AML-193 (cell line): ENCODE results near the gene GDF7.

ENCODE experiments used
- DNase-seq, 2 experiments: peaks; one replicate each; lab custom pipeline; 2025; lab: John Stamatoyannopoulos, UW

Gene GDF7

DNA sequence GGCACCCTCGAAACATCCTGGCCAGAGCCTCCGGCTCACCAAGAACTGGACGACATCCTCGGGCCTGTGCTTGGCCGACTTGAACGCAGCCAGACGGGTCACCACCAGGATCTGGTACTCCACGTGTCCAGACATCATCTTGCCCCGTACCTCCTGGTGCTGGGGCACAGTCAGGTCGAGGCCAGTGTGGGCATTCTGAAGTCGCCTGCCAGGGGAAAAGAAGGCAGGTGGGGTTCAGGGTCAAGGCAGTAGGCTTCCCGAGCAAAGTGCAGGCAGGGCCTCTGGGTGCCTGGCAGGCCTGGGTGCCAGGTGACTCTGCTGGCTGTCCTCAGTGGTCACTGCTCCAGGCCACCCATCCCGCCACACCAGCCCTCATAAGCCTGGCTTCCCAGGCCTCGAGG is 21.6 kb upstream of the GDF7 start:
- DNase-seq, result no peak

DNA sequence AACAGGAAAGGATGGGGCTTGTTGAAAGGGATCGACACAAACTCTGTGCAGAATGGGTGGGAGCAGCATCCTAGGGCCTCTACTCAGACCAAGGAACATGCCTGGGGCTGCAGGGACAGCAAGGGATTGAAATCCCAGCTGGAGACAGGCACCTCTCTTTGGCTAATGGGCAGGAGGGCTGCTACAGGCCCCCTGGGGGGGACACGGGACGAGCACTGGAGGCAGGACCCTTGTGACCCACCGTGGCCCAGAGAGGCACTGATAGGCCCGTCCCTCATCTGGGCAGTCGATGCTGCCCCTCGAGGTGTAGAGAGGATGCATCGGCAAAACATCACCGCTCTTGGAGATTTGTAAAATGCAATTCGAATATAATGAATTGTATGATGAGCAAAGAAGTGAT is 21.2 kb upstream of the GDF7 start:
- no peak for DNase-seq

DNA sequence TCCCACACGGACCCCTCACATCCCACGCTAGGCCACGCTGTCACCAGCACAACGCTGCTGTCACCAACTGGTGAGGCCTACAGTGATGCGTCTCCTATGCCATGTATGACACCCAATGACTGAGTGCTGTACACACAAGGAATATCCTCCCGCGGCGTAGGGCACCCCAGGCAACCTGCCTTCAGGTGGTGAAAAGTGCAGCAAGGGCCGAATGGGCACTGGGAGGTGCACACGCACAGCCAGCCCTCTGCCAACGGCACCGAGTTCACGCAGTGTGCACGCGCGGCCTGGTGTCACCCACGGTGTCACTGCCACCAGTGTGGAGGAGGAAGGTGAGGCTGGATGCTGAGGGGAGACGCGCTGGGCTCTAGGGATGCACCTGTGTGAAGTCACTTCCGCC is 20.5 kb upstream of the GDF7 start:
- DNase-seq, result no peak

DNA sequence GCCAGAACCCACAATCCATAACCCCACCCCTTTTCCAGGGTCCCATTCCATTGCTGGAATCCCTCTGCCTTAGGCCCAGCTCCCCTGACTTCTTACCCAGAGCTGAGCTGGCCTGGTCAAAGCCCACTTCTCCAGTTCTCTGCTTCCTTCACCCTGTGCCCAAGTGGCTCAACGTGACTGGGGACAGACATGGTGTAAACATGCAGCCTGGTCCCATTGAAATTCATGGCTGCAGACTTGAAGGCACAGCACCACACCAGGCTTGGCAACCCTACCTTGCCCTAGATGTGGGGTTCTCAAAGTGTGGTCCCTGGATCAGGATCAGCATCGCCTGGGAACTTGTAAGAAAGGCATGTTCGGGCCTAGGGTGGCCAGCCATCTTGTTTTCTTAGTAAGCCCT is 19.7 kb upstream of the GDF7 start:
- DNase-seq, result no peak

DNA sequence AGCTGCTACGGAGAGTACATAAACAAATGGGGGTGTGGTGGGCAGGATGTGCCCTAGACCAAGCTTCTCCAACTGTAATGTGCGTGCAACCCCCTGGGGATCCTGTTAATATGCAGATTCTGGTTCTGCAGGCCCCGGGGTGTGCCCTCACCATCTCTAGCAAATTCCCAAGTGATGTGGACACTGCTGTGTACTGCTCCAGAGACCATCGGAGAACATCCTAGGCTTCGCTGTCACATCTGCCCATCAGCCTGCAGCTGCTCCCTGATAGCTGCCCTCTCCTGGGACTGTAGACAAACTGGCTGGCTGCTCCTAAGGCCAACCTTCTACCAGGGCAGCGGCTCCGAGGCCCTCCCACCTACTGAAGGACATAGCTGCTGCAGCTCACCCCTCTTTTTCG is 19.2 kb upstream of the GDF7 start:
- DNase-seq, result no peak

DNA sequence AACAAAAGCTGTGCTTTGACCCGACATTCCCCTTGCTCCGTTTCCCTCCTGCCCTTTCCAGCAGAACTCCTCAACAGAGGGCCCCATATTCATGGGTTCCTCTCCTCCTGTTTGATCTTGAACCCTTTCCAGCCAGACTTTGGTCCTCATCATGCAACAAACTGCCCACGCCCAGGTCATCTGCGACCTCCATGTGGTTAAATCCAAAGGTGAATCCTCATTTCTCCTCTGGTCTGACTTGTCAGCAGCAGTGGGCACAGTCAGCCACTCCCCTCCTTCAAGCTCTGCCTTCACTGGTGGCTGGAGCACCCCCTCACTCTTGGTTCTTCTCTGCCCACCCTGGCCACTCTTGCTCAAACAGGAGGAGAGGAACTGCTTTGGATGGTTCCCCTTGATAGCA is 18.7 kb upstream of the GDF7 start:
- no peak for DNase-seq

DNA sequence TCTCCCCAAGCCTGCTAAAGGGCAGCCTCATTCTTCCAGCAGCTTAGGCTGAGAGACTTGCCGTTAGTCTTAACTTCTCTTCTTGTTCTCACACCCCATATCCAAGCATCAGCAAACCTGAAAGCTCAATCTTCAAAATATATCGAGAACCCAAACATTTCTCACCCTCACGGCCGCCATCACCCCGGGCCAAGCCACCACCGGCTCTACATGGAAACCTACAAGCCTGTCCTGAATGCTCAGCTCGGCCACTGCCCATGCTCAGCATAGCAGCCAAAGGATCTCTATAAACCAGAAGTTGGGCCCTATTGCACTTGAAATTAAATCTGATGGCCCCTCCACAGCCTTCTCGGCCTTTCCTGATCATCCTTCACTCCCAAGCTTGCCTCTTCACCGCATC is 18.1 kb upstream of the GDF7 start:
- DNase-seq, result no peak

DNA sequence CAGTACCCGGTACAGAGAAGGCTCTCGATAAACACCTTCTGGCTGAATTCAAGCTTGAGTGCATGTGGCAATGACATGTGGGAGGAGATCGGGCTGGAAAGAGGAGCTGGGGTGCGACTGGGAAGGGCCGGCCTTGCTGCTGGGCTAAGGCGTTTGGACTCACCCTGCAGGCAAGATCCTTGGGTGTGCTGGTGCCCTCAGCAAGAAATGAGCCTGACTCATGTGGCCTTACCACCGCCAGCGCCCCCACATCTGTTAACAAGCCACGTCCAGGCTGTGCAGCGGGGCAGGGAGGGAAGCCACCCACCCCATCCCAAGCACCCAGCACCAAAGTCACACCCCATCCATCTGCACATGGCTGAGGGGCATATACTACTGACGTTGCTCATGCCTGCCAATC is 17.4 kb upstream of the GDF7 start:
- DNase-seq, result no peak

DNA sequence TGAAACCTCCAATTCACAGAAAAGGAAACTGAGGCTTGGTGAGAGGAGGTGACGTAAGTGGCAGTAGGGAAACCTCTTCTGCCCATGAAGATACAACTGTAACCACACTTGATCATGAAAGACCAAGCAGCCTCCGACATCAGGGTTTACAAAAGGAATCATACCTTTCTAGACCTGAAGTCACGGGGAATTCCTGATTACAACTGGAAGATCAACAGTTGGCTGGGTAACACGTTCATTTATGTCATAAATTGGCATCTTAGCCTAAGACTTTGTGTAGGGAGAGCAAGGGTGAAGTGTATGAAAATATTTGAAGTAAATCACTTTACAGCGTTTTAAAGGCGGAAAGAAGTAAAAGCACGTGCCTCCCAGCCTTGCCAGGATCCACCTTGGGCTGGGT is 17.0 kb upstream of the GDF7 start:
- DNase-seq, result no peak

DNA sequence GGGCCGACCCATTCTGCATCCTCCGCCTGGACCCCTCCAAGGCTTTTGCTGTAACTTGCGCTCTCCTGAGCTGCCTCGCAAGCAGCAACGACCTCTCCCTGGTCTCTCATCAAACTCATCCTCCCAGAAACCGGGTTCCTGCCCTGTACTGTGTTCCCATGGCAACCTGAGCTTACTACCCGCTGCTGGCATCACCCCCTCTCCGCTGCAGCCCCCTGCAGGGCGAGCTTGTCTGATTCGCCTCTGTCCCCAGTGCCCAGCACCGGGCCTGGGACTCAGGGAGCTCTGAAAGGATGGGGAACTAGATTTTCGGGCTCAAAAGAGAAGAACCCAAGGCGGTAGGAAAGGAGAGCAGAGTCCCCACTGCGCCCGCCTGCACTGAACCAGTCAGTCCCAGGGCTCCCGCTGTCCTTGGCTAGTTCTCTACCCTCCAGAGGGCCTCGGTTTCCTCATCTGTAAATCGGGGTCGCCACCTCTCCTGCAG is 16.5 kb upstream of the GDF7 start:
- peak; percentile 11 to 23 for DNase-seq

DNA sequence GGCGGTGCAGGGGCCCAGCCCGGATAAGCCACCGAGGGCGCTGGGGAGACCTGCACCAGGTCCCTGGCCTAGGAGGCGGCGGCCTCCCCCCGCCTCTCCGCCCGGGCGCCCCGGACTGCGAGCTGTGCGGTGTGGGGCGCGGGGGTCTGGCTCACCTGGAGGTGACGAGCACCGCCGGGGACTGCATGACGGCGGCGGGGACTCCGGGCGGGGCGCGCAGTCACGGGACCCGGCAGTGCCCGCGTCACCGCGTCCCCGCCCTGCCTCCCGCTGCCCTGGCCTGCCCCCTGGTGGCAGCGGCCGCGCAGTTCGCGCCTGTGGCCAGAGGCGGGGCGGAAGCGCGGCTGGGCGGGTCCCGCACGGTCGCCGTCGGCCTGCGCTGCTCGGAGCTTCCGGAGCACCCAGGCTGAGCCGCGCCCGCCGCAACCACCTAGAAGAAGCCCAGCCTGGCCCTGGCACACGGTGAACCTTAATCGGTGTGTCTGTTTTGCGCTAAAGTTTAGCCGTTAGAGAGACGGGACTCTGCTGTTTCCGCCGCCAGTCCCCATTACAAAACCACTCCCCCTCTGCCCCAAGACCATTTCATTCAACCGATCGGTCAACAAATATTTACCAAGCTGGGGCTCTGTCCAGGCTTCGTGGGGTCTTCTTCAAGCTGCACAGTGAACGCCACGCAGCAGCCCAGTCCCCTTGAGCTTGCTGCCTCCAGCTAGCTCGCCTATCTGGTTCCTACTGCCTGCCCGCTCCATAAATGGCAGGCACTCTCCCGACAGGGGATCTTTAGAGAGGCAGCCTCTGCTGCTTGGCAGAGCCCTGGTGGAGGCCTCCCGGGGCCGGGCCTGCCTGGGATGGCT is 15.8 kb upstream of the GDF7 start, which contains the start of gene HS1BP3:
Gene HS1BP3 (minus strand): TSS at position 222 of the 854 bp plus-strand sequence. CDS start 35 bp downstream, at position 187.
- DNase-seq, result peak; percentile 62 to 73

DNA sequence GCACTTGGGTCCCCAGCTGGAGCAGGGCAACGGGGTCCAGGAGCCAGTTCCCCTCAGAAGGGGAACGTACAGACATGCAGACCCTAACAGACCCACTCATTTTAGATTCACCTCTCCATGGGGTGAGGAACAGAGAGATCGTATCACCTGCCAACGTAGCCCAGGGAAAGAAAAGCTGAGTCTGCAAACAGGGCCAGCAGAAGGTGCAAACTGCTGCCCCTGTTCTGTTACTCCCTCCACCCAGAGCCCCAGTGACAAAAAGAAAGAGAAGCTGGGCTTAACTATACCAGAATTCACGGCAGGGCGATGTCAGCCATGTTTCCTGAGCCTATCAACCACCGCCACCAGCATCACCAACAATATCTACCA is 15.2 kb upstream of the GDF7 start:
- DNase-seq, result no peak

DNA sequence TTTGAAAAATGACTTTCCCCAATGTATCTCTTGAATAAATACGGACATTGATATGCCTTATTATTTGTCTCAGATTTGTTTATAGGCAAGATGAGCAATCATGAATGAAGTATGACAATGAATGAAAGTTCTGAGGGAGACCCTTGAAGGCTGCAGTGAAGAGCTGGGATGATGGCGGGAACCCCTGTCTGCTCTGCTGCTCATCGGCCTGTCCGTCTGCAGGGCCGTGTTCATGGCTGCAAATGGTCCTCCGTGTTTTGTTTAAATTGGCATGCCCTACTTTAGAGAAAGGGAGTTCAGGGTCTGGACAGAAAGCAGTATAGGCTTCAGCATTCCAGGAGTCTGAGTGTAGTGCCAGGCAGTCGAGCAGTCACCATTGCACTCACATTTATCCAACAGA is 14.8 kb upstream of the GDF7 start:
- DNase-seq, result no peak

DNA sequence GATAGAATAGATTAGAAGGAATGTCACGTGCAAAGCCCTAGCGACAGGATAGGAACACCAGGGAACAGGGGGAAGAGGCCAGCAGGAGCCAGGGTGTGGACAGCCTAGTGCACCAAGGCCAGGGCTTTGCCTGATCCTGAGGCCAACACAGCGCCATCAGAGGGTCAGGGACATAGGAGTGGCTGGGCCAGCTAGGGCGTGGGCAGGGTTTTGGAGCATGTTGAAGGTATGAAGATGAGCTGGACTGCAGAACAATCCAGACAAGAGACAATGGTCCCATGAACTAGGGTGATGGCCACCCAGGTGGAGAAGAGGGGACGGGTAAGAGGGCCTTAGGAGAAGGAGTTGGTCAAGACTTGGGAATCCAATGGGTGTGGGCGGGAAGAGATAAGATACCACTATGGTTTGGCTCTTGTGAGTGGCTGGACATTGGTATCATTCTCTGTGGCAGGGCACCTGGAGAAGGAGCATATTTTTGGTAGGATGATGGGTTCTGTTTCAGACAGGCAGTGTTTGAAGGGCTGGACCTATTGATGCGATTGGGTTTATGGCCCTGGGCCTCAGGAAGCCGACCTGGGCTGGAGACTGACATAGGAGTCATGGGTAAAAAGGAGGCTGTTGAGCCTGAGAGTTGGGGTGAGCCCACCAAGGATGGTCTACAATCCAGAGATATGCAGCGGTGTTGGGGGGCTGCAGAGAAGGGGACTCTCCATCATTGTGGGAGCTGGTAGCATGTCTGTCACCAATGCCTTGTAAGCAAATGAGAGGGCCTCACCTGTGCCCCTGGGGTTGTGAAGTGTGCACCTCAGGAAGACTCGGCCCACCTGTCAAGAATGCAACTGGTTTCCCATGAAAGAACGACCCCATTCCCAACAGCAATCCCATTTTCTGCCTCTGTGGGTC is 14.0 kb upstream of the GDF7 start:
- no peak for DNase-seq

DNA sequence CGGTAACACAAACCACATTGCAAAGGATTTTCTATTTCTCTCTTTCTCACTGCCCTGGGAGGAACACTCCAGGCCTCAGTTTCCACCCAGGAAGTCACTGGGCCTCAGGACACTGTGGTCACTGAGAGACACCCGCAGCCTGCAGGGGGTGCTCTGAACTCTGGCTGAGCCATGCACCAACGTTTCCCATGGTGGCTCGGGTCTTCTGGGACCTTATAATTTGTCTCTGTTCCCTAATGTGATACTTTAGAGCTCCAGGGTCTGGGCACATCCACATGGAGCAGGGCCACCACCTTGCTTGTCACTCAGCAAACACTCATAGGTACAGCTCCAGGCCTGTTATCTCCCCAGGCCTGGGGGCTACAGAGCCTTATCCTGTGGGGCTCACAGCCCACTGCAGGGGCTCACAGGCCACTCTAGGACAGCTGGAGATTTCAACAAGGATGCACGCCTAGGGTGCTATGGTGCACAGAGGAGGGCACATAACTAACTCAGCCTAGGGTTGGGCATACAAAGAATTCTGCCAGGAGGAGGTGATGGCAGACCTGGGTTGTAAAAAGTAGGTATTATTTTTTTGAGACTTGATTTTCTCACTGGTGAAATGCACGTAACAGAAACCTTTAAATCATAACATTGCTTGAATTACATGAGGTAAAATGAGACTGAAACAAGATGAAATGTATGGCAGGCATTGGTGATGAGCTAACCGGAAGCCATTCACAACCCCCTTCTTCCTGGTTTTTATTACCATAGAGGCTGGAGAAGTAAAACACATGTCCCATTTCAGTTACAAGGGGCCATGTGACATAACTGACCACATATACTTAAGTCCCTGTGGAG is 13.0 kb upstream of the GDF7 start:
- DNase-seq, result no peak

DNA sequence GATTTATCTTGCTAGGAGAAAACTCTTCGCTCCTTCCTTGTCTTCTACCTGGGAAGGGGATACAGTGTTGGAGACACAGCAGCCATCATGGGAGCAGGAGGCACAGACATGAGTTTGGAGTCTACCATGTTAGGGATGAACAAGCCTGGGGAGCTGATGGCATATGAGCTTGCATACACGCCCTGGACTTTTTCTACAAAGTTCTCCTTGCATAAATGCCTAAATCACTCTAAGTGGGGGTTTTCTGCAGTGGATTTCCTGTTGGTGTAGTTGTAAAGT is 12.5 kb upstream of the GDF7 start:
- DNase-seq, result no peak

DNA sequence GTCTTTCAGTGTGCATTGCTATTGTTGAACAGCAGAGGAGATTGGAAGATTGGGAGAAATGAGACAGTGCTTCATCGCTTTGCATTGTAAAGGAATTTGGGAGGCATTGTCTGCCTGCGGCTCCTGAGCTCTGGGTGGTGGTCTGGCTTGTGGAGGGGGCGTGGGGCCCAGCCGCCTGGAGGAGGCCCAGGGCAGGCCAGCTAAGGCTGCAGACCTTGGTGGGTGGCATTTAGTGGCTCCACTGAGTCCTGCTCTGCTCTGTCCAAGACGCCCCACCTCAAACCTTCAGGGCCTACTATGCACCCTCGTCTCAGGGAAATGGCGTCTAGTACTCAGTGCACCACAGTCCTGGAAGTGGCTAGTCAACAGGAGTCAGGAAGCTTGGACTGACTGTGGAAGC is 10.4 kb upstream of the GDF7 start:
- no peak for DNase-seq

DNA sequence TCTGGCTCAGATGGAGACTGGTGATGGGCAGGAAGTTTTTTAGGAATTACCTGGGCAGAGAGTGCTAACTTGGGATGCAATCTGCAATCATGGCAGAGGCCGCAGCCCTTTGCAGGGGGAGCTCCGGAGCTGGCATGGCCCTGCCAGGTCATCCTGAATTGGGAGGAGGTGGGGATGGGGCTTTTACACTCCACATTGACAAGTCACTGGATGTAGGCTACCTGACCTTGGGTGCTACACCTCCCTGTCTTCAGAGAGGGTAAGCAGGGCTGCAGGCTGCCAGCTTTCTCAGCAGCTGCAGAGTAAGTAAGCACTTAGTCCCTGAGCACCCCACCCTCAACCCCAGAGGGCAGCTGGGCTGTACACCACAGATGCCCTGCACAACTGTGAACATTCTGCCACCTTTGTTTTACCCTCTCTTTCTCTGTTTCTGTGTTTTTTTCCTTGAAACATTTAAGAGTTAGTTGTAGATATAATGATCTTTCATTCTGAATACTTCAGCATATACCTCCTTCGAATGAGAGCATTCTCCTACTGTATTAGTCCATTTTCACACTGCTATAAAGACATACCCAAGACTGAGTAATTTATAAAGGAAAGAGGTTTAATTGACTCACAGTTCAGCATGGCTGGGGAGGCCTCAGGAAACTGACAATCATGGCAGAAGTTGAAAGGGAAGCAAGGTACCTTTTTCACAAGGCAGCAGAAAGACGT is 9.3 kb upstream of the GDF7 start:
- DNase-seq, result no peak

DNA sequence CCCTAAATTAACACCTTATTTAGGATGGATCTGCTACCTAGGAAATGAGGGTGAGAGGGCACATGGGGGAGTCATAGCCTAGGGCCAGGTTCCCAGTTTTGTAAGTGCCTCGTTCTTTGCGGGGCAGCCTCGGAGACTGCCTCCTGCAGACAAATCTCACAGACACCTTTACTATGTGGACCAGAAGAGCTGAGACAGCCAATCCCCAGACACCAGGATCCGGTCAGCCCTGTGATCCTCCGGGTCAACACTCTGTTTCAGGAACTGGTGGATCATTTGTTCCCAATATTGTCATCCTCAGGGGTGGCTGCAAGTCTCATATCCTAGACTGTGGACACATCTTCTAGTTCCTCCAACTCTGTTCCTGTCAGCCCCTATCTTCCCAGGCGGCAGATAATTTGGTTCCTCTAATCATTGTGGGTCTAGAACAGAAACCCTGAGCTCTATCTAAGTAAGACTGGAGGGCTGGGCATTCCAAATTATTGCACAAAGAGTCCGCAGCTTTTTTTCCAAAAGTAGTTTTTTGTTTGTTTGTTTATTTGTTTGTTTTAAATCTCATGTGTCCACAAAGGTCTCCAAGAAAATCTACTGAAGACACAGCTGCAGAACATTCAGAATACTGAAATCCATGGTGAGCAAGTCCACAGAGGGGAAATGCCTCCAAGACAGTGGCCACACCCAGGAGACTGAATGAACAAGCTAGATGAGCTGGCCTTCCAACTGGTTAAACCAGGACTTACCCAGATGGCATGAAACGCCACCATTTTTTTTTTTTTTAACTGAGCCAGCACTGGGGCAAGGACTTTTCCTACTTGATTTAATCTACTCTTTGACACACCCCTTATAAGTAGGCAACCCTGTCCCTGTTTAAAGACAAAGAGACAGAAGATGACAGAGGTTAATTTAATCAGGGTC is 6.2 kb upstream of the GDF7 start:
- no peak for DNase-seq

DNA sequence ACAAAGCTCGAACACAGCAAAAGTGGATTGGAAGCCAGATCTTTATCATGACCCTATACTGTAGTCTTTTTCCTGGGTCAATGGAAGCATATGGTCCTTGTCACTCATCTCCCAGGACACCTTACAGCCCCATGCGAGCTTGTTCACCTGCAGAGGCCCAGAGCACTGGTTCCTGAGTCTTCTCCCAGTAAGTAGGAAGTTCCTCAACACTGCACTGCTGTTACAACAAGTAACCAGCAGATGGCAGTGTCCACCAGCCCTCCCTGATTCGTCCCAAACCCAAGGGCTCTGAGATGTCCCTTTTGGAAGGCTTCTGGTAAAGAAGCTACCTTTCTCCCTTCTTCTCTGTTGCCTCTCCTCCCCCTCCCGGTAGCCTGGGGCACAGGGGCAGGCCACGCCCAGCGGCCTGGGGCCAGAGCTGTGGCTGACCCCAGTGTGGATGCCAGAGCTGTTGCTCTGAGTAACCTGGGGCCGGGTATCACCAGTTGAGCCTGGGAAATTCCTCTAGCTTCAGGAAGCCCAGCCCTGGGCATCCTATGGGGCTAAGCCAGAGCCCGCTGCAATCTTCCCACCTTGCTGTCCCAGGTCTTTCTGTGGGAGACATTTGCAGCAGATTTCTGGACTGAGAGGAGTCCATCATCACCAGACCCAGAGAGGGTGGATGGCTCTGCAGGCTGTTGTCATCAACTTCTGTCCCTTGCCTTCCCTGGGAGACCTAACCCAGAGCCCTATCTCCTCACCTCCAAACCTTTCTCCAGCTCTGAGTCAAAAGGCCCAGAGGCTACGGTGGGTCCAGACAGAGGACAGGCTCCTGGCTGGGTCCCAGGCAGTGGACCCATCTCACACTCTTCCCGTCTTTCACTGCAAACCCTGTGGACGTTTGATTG is 5.3 kb upstream of the GDF7 start:
- peak; percentile 33 to 57 for DNase-seq
